Astrocyte of the cerebellum (primary cell): ENCODE results near the gene HDAC2.
"Not testable (repeated sequence)": the region's sequence is repeated elsewhere in the genome, so short reads cannot be mapped to it uniquely, and the experiment has no call there.

Experiments used
- DNase-seq: peaks from one replicate; pipeline ENCODE4 v3.0.0-alpha.2; 2011; ENCODE audit warnings: low read depth
- H3K4me3 ChIP-seq: 2 replicates; pipeline ENCODE4 v1.5.1; 2011; ENCODE audit warnings: mild to moderate bottlenecking, low read depth, low read length, moderate library complexity
- in situ Hi-C: cut with HindIII; loops from 2 replicates; pipeline ENCODE4 v1.10.0; 2017; ENCODE audit warnings: low sequenced_read_pairs
- TF ChIP-seq, protein P1 (sequence below): IDR thresholded peaks from 2 replicates; pipeline ENCODE4 v1.5.1; 2012; ENCODE audit warnings: low read length, low read depth, moderate library complexity, mild to moderate bottlenecking; ENCODE audit errors: missing control alignments

HDAC2 gene

DNA sequence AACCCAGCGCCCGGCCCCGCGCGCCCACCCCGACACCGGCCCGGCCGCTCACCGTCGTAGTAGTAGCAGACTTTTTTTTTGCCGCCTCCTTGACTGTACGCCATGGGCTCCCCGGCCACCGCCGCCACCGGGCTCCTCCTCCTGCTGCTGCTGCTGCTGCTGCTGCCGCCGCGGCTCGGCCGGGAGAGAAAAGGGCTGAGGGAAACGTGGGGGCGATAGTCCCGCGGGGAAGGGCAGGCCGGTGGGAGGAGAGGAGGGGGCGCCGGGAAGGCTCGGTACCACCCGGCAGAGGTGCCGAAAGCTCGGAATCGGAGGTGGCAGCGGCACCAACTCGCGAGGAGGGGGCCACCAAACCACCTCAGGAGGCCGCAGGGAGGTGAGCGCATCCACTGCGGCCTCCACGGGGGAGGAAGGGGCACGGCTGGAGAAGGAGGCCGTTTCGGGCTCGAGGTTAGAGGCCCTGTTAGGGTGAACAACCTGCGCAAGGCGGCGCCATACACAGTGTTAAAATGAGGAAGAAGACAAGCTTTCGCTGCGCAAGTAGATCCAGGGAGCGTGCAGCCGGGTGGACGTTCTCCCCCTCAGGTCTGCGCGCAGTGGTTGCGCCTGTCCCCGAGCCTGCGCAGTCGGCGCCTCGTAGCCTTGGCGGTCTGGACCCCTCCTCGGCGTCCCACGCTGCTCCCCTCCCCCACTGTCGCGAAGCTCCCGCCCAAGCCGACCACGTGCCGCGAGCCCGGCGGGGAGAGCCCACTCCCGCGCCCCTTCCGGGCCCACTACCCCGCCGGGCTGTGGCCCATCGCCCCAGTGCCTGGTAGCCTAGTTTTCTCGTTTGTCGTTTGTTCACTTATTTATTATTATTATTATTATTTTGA lies at the start of gene HDAC2:
Gene HDAC2, minus strand, starts transcription at position 344 of the 872 bp plus-strand sequence. Its CDS starts 240 bp downstream, at position 104.
- in situ Hi-C loops = no loop called here

DNA sequence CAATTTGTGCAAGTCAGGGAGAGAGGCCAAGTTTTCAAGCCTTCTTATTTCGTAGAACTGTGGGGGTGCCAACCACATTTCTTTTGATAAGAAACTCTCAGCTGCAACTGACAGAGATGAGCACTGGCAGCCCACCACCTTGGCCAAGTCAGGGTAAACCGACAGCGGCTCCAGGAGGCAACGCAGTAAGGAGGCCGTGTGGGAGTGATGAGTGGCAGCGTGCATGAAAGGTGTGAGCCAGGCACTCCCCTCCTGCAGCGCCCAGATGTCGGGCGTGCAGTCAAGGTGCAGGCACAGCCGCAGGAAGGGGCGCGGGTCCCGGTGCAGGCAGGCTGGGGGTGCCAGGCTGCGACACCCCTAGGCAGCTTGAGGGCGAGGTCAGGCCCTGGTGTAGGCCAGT lies 49.2 kb upstream of the HDAC2 start:
- in situ Hi-C loops = no loop called here
- TF ChIP-seq, protein P1, sequence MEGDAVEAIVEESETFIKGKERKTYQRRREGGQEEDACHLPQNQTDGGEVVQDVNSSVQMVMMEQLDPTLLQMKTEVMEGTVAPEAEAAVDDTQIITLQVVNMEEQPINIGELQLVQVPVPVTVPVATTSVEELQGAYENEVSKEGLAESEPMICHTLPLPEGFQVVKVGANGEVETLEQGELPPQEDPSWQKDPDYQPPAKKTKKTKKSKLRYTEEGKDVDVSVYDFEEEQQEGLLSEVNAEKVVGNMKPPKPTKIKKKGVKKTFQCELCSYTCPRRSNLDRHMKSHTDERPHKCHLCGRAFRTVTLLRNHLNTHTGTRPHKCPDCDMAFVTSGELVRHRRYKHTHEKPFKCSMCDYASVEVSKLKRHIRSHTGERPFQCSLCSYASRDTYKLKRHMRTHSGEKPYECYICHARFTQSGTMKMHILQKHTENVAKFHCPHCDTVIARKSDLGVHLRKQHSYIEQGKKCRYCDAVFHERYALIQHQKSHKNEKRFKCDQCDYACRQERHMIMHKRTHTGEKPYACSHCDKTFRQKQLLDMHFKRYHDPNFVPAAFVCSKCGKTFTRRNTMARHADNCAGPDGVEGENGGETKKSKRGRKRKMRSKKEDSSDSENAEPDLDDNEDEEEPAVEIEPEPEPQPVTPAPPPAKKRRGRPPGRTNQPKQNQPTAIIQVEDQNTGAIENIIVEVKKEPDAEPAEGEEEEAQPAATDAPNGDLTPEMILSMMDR = no peak
- no peak for DNase-seq
- H3K4me3 ChIP-seq = no peak overlapping the region

More for the DNA sequence above, at the start of gene HDAC2:
- TF ChIP-seq, protein P1 = no peak
- H3K4me3 ChIP-seq = peak within 1 kb of the TSS; percentile 84
- no peak for DNase-seq

DNA sequence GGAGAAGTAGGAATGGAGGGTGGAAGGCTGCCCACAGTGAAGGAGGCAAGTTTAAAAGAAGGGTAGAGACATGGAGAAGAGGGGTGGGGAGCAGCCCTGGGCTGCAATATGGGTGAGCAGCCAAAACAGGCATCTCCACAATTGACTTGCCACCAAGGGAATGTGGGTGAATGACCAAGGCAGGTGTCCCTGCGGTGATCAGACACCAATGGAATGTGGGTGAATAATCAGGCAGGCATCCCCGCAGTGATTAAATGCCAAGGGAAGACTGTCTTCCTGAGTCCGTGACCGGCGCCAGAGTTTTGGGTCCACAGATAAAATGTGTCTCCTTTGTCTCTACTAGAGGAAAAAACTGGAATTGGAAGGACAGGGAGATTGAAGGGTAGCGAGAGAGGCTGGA lies 46.2 kb upstream of the HDAC2 start:
- in situ Hi-C loops, DNase-seq: not testable (repeated sequence)

DNA sequence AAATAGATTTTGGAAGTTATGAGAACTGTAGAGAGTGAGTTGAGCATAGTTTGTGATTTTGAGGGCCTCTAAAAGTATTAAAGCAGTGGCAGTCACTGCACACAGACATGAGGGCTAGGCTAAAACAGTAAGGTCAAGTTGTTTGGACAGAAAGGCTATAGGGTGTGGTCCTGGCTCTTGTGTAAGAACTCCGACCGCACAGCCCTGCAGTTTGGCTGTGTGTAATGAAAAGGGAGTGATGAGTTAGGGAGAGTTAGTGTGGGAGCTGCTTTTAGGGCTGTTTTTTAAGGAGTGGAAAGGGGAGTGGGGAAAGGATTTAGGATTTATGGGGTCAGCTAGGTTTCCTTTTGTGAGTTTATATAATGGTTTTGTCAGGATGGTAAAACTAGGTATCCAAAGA lies 43.2 kb upstream of the HDAC2 start:
- in situ Hi-C loops, H3K4me3 ChIP-seq, DNase-seq: not testable (repeated sequence)

More for the DNA sequence above, 46.2 kb upstream of the HDAC2 start:
- H3K4me3 ChIP-seq = not testable (repeated sequence)

DNA sequence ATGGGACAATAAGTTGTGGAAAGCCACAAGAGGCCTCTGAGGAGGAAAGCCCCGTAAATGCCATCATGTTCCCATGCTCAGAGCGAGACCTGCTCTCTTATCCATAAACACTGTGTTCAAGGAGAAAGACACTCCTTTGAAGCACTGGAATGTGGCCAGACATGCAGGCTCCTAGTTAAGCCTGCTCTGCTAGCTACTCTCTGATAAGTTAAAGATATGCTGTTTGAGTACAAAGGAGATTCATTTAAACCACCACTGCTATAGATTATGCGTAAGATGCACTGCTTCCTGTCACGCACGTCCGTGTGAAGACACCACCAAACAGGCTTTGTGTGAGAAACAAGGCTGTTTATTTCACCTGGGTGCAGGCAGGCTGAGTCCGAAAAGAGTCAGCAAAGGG lies 40.5 kb upstream of the HDAC2 start:
- DNase-seq, in situ Hi-C loops, H3K4me3 ChIP-seq: not testable (repeated sequence)

DNA sequence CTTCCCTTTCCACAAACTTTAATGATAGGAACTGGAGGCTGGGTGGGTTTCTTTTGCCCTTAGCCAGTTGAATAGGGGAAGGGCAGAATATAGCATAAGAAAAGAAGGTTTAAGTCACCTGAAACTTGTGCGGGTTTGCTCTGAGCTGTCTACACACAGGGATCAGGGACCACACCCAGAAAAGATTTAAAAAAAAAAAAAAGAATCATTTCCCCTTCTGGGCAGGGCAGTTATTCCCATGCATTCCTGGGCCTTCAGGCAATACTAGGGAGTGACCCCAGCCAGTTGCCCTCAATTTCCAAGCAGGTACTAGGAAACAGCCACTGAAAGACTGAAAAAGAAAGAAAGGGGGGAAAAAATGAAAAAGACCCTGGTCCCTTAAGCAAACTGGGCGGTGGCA lies 39.6 kb upstream of the HDAC2 start:
- TF ChIP-seq, protein P1 = no peak
- in situ Hi-C loops = no loop called here
- H3K4me3 ChIP-seq = no peak overlapping the region
- no peak for DNase-seq

DNA sequence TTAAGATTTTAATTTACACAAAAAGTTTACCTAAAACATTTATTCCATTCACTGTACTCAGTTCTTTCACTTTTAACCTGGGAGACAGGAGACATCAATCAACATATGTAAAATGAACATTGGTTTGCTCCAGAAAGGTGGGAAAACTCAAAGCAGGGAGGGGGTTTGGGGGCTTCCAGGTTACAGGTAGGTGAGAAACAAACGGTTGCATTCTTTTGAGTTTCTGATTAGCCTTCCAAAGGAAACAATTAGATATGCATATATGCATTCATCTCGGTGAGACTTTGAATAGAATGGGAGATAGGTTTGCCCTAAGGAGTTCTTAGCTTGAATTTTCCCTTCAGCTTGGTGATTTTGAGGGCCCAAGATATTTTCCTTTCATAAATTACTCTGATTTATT lies 38.2 kb upstream of the HDAC2 start:
- TF ChIP-seq, protein P1 = no peak

DNA sequence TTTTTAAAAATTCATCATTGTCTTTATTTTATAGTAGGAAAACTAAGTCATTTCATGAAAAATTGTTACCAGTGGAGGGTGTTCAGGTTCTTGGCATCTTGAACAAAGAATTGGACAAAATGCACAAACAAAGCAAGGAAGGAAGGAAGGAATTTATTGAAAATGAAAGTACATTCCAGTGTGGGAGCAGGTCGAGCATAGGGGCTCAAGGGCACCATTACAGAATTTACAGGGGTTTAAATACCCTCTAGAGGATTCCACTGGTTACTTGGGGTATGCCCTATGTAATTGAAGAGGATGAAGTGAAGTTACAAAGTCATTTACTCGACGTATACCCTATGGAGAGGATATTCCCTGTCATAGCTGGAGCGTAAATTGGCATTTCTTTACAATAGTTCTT lies 37.4 kb upstream of the HDAC2 start:
- DNase-seq = no peak
- TF ChIP-seq, protein P1 = no peak
- no peak overlapping the region for H3K4me3 ChIP-seq
- in situ Hi-C loops = no loop called here

More for the DNA sequence above, 38.2 kb upstream of the HDAC2 start:
- no peak overlapping the region for H3K4me3 ChIP-seq
- in situ Hi-C loops = no loop called here
- no peak for DNase-seq
